Heart left ventricle (tissue), 13 donors: ENCODE measurements around the gene SCG5.
"Not testable (repeated sequence)": the region's sequence is repeated elsewhere in the genome, so short reads cannot be mapped to it uniquely, and the experiment has no call there.

ENCODE experiments used
- POLR2A ChIP-seq, 2 donors: fragments of 450-650 bp; IDR thresholded peaks; one replicate each; pipeline ENCODE4 v1.6.1; 2017; ENCODE audit warnings: antibody characterized with exemption in 2 of 2, mild to moderate bottlenecking in 2 of 2, moderate library complexity in 2 of 2
- TF ChIP-seq, protein P1 (sequence below), 12 donors: fragments of 200-600 bp; sonication (generic) in 4 of 12; IDR thresholded peaks; one replicate each; pipeline versions ENCODE4 v1.5.0 to v1.8.0; 2018 to 2022; ENCODE audit warnings: antibody characterized with exemption in 12 of 12, mild to moderate bottlenecking in 5 of 12
- donor health status: ischemic (EF 13 %, LVEDD 7.1; RV severe dilation, severe dysfunction).
- donor health status: DM: no; HTN: yes; CAD: no.
- donor health status: DM: no; HTN: no; CAD: no.
- donor health status: ischemic (EF 25% LVEDD 6.9; RV normal size, moderate dysfunction).
- donor health status: ischemic (EF 25% LVEDD 5.7; RV mildly dilated, moderate dysfunction).
- donor health status: ischemic (EF 35%, LVEDD 5.7; RV mildly dilated, moderate dysfunction).
- donor health status: nonischemic (EF 11% LVEDD 7.7; RV severe dilation, severe dysfunction).
- donor health status: DM: yes; HTN: yes; CAD: no.
- donor health status: PGD.
- donor health status: ischemic (EF 29% LVEDD 5.4; RV normal size, mild dysfunction).
- donor health status: nonischemic (EF 23%, LVEDD 6.1; RV moderate dilation, normal function).

DNA sequence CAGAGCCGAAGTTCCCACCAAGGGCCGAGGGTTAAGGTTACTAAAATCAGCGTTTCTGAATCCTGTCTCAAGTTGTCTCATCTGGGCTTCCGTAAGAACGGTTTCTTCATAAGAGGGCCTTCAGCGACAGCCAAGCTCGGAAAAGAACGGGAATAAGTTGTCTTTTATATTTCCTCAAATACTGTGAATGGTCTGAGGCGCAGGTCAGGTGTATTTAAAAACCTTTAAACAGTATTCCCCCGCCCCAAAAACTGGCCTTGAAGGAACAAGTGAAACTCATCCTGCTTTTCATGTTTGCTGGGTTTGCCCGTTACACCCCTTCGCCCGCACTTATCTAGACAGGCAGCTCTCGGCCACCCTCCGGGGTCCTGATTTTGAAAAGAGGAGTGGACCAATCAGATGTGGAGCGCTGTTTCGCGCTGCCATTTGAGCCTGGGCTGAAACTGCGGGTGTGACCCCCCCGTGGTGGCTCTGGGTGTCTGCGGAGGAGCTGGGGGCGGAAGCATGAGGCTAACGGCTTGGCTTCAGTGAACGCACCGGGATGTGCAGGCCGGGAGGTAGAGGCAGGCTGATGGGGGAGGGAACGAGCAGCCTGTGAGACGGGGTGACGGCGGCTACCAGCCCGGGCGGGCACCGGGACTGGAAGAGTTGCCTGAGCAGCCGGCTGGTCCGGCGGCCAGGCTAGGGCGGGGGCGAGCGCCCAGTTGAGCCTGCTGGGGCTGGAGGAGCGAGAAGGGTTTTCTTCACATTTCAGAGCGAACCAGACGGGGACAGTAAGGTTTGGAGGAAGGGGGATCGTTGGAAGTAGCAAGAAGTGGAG, 26.2 kb upstream of the SCG5 start, which contains the start of gene ARHGAP11A:
- TF ChIP-seq, protein P1, sequence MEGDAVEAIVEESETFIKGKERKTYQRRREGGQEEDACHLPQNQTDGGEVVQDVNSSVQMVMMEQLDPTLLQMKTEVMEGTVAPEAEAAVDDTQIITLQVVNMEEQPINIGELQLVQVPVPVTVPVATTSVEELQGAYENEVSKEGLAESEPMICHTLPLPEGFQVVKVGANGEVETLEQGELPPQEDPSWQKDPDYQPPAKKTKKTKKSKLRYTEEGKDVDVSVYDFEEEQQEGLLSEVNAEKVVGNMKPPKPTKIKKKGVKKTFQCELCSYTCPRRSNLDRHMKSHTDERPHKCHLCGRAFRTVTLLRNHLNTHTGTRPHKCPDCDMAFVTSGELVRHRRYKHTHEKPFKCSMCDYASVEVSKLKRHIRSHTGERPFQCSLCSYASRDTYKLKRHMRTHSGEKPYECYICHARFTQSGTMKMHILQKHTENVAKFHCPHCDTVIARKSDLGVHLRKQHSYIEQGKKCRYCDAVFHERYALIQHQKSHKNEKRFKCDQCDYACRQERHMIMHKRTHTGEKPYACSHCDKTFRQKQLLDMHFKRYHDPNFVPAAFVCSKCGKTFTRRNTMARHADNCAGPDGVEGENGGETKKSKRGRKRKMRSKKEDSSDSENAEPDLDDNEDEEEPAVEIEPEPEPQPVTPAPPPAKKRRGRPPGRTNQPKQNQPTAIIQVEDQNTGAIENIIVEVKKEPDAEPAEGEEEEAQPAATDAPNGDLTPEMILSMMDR (IDR thresholded peaks at IDR 0.05), result not testable (repeated sequence)
- not testable (repeated sequence) for TF ChIP-seq POLR2A (IDR thresholded peaks at IDR 0.05)
